Stimulated activated naive B cell treated with anti-CD40 and anti-IgM and Interleukin-4, amounts not matched to agents 10 μg/mL and 1 μg/mL and 100 μg/mL, for 72 hours (primary cell): ENCODE results near the gene LINC00237.

Experiments
- ATAC-seq, 2 donors: fragments of 150-1000 bp; cut with Tn5 transposase; replicated peaks; 2 replicates each; pipeline ENCODE4 v1.10.0; 2021; ENCODE audit warnings: moderate library complexity in 1 of 2
- DNase-seq: peaks from one replicate; pipeline ENCODE4 v3.0.0; 2021
- H3K27ac Mint-ChIP-seq: one replicate; pipeline ENCODE4 v1.8.0; 2022; ENCODE audit warnings: mild to moderate bottlenecking, mixed read lengths
- H3K27me3 Mint-ChIP-seq, 2 donors: one replicate each; pipeline ENCODE4 v1.8.0; 2022; ENCODE audit warnings: mixed read lengths in 2 of 2
- H3K36me3 Mint-ChIP-seq, 2 donors: one replicate each; pipeline ENCODE4 v1.8.0; 2022; ENCODE audit warnings: mixed read lengths in 2 of 2, mild to moderate bottlenecking in 1 of 2
- H3K4me1 Mint-ChIP-seq, 2 donors: one replicate each; pipeline ENCODE4 v1.8.0; 2022; ENCODE audit warnings: mixed read lengths in 2 of 2, mild to moderate bottlenecking in 1 of 2
- H3K4me3 Mint-ChIP-seq, 2 donors: one replicate each; pipeline ENCODE4 v1.8.0; 2022; ENCODE audit warnings: mild to moderate bottlenecking in 2 of 2, mixed read lengths in 2 of 2, moderate library complexity in 1 of 2
- H3K9me3 Mint-ChIP-seq, 2 donors: one replicate each; pipeline ENCODE4 v1.8.0; 2022; ENCODE audit warnings: mixed read lengths in 2 of 2, mild to moderate bottlenecking in 1 of 2

LINC00237 gene

DNA sequence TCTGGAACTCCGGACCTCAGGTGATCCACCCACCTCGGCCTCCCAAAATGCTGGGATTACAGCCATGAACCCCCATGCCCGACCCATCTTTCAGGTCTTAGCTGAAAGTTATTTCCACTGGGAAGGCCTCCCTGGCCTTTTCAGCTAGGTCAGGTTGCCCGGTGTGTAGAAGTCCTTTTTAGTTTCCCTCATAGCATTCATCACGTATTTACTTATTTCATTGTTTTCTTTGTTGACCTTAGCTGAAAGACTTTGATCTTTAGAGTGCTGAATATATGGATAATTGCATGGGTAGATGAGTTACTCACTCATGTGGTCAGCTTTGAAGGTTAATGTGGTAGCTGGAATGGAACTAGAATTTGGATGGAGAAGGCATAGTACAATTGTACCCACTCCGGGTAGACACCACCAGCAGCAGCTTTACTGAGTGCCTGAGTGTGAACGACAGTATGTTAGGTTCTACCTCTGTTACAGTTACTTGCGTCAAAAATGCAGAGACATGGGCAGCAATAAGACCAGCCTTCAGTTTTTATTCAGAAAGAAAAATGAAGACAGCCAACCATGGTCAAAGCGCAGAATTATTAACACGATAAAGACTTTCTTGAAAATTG is 28.8 kb upstream of the LINC00237 start:
- H3K4me1 Mint-ChIP-seq: no peaks in the 10 kb centered on the region
- H3K4me3 Mint-ChIP-seq: no peak overlapping the region
- DNase-seq: no peak
- no peak for ATAC-seq
- no peaks in the 10 kb centered on the region for H3K27me3 Mint-ChIP-seq
- H3K36me3 Mint-ChIP-seq: peaks cover 18 to 40% of the 10 kb centered on the region in 2 donors
- H3K9me3 Mint-ChIP-seq: no peaks in the 10 kb centered on the region
- H3K27ac Mint-ChIP-seq: no peak overlapping the region

- DNase-seq (no peak), ATAC-seq (no peak)
- Mint-ChIP-seq H3K9me3 (no peaks in the 10 kb centered on the region), H3K36me3 (peaks cover 17 to 39% of the 10 kb centered on the region in 2 donors), H3K4me3 (no peak overlapping the region), H3K27me3 (no peaks in the 10 kb centered on the region), H3K4me1 (no peaks in the 10 kb centered on the region), H3K27ac (no peak overlapping the region)
Observed at GRCh38 chr20:21133917-21134622, 27.9 kb upstream of the LINC00237 start.

DNA sequence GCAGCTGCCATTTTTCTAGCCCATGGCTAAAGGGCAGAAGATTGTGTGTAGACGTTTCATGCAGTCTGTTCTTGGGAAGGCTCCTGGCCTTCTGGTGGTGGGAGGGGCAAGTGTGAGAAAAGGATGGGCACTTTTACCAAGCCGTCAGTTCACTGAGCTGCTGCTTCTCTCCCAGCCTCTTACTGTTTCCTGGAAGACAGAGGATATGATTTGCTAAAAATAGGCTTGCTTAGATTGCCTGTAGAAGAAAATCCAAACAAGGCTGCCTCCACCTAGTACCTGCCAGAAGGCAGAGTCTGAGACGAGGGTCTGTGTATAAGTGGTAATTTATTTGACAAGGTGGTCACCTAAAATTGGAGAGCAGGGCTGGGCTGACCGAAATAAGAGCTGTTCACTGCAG is 27.2 kb upstream of the LINC00237 start:
- Mint-ChIP-seq H3K27me3 (no peaks in the 10 kb centered on the region), H3K36me3 (peaks cover 17 to 39% of the 10 kb centered on the region in 2 donors), H3K4me3 (no peak overlapping the region), H3K27ac (no peak overlapping the region), H3K4me1 (no peaks in the 10 kb centered on the region), H3K9me3 (no peaks in the 10 kb centered on the region)
- DNase-seq (no peak), ATAC-seq (no peak)

DNA sequence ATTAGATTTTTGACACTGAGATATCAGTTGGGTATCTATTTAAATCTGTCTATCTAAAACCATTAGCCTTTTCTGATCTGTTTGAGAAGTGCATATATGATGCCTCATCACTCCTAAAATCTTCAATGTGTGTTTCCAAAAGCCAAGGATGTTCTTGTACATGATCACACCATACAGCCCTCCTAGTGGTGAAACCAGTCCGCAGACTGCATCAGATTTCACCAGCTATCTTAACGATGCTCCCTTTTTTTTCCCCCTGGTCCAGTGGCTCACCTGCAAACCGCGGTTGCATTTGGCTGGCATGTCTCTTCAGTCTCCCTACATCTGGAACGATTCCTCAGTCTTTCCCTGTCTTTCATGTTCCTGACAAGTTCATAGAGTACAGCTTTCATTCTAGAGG is 23.7 kb upstream of the LINC00237 start:
- H3K27ac Mint-ChIP-seq: no peak overlapping the region
- H3K27me3 Mint-ChIP-seq: no peaks in the 10 kb centered on the region
- H3K9me3 Mint-ChIP-seq: no peaks in the 10 kb centered on the region
- H3K4me1 Mint-ChIP-seq: peaks cover 6 to 10% of the 10 kb centered on the region in 2 donors
- no peak for DNase-seq
- no peak for ATAC-seq
- H3K36me3 Mint-ChIP-seq: peaks cover 4 to 16% of the 10 kb centered on the region in 2 donors
- no peak overlapping the region for H3K4me3 Mint-ChIP-seq

DNA sequence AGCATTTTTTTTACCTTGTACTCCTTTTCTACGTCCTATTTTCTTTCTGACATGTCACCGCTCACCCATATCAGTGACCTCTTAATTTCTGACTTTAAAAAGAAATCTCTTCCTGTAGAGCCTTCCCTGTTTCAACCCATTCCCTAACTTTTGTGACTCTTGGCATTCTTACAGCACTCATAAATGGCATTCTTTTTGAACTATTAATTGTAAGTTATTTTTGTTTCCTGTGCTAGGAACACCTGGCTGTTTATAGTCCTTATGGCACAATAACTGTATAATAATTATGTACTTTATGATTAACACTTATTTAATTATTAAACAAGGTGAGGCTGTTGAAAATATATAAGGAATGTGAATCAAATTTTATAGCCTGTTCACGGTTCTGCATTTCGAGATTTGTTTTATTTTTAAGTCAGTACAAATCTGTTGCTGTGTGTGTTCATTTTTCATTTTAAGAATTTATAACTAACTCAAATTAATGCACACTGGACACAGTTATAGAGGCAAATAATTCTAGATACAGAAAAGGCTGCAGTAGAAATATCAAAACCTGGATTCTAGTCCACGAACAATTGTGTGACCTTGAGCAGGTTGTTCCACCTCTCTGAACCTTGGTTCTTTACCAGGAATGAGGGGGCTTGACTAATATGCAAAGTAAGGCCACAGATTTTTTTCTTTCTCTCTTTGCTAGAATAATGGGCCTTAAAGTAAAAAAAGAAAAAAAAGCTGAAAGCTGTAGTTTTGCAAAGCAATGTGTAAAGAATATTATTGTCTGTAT is 21.2 kb upstream of the LINC00237 start:
- no peak overlapping the region for H3K27ac Mint-ChIP-seq
- H3K27me3 Mint-ChIP-seq: no peaks in the 10 kb centered on the region
- no peak for ATAC-seq
- H3K4me1 Mint-ChIP-seq: peaks cover 6 to 10% of the 10 kb centered on the region in 2 donors
- peak overlapping the region; percentile 20 to 87 for H3K4me3 Mint-ChIP-seq
- H3K9me3 Mint-ChIP-seq: no peaks in the 10 kb centered on the region
- no peak for DNase-seq
- H3K36me3 Mint-ChIP-seq: peaks cover 0 to 4% of the 10 kb centered on the region in 2 donors

DNA sequence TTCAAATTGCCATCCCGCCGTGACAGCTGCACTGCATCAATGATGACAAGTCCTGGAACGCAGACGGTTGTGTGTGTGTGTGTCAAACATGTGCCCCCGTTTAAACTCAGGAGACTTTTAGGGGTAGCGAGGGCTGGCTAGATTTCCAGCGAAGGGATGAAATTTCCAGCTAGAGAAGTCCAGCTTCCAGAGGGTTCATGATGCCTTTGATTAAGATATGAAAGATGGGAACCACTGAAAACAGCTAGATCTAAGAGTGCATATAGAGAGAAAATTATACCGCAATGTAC is 20.4 kb upstream of the LINC00237 start:
- Mint-ChIP-seq H3K4me3 (peak overlapping the region; percentile 87 to 91), H3K4me1 (peaks cover 6 to 10% of the 10 kb centered on the region in 2 donors), H3K27me3 (peaks cover 3 to 5% of the 10 kb centered on the region in 2 donors), H3K9me3 (no peaks in the 10 kb centered on the region), H3K36me3 (peaks cover 0 to 4% of the 10 kb centered on the region in 2 donors), H3K27ac (peak overlapping the region; percentile 96)
- no peak for DNase-seq
- ATAC-seq: no peak

GRCh38 chr20:21125849-21126580 is 19.9 kb upstream of the LINC00237 start, which contains the start of gene KIZ:
KIZ (plus strand) TSS chr20:21126082; CDS start chr20:21126116, 34 bp downstream.
- peak; percentile 97 to 99 for ATAC-seq
- Mint-ChIP-seq H3K9me3 (no peaks in the 10 kb centered on the region), H3K36me3 (peaks cover 0 to 4% of the 10 kb centered on the region in 2 donors), H3K27me3 (peaks cover 3 to 6% of the 10 kb centered on the region in 2 donors), H3K4me3 (peak within 1 kb of the TSS; percentile 87 to 91), H3K27ac (peak within 1 kb of the TSS; percentile 96), H3K4me1 (peaks cover 6 to 10% of the 10 kb centered on the region in 2 donors)
- peak; percentile 97 for DNase-seq

DNA sequence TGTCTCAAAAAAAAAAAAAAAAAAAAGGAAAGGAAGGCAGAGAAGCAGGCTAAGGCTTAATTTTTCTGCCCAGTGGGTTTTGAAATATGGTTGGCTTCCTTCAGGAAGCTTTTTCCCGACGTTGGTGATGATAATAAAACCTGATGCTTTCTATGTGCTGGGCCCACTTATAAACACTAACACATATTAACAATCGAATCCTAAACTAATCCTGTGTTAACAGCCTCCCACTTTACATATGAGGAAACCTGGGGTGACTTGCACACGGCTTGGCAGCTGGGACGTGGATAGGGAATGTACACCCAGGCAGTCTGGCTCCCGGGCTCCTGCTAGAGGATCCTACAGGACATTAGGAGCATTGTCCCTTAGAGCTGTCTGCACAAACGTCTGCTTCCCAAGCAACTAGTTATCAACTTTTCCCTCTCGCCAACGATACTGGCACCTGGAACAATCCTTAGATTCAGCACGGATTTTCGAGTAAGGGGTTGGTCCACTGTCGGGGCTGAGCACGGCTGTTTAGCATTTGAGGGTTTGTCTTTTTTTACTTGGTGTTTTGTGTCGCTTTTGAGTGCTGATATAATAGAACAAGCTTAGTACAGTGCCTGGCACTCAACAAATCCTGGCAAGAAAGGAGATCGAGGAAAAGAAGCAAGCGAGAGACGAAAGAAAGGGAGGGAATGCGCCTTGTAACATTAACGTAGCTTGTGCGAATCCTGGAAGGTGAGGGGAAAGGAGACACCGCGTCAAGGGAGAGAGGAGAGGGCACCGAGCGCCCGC is 19.1 kb upstream of the LINC00237 start:
- Mint-ChIP-seq H3K27me3 (peaks cover 8 to 13% of the 10 kb centered on the region in 2 donors), H3K27ac (no peak overlapping the region), H3K4me3 (peak overlapping the region; percentile 87 to 91), H3K36me3 (peaks cover 2 to 4% of the 10 kb centered on the region in 2 donors), H3K9me3 (peaks cover 0 to 3% of the 10 kb centered on the region in 2 donors), H3K4me1 (peaks cover 6 to 10% of the 10 kb centered on the region in 2 donors)
- ATAC-seq (peak; percentile 17 to 20), DNase-seq (no peak)

GRCh38 chr20:21124190-21124589 is 18.0 kb upstream of the LINC00237 start:
- ATAC-seq (no peak), DNase-seq (no peak)
- H3K4me3 Mint-ChIP-seq: no peak overlapping the region
- peaks cover 8 to 14% of the 10 kb centered on the region in 2 donors for H3K27me3 Mint-ChIP-seq
- no peak overlapping the region for H3K27ac Mint-ChIP-seq
- H3K36me3 Mint-ChIP-seq: peaks cover 0 to 2% of the 10 kb centered on the region in 2 donors
- peaks cover 6 to 10% of the 10 kb centered on the region in 2 donors for H3K4me1 Mint-ChIP-seq
- H3K9me3 Mint-ChIP-seq: peaks cover 0 to 3% of the 10 kb centered on the region in 2 donors

DNA sequence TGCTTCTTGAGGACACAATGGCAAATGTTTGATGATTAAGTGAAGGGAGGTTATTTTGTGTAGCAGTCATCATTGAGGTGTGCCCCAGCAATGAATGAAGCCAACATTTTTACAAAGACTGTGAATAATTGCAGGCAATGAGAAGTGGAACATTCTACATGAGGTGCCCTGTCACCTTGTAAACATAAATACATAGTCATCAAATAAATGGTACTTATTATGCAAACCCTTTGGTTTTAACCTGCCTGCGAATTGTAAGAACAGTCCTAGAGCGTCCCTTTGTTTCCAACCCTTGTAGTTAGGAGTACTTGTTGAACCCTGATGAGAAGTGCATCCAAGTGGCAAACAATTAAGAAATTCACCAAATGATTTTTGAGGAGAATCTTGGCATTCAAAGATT is 12.6 kb upstream of the LINC00237 start:
- peaks cover 0 to 3% of the 10 kb centered on the region in 2 donors for H3K9me3 Mint-ChIP-seq
- H3K4me1 Mint-ChIP-seq: no peaks in the 10 kb centered on the region
- peaks cover 39 to 66% of the 10 kb centered on the region in 2 donors for H3K27me3 Mint-ChIP-seq
- peaks cover 0 to 2% of the 10 kb centered on the region in 2 donors for H3K36me3 Mint-ChIP-seq
- H3K4me3 Mint-ChIP-seq: no peak overlapping the region
- DNase-seq (no peak), ATAC-seq (no peak)
- H3K27ac Mint-ChIP-seq: no peak overlapping the region

DNA sequence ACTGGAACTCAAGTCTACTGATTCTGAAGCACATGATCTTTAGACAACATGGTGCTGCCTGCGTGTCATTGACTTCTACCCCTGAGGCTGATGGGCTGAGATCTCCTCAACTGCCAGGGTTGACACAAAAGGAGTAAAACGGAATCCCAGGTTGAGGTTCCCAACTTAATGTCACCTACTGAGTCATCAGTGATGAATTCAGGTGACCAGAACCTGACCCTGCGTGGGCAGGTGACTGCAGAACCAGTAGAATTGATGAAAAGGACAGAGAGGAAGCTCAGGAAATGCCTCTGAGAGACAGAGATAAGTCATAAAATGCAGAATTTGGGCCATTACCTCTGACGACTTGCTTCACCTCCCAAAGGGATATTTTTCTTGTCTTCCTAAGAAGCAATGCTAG is 12.0 kb upstream of the LINC00237 start:
- ATAC-seq (no peak), DNase-seq (no peak)
- H3K27ac Mint-ChIP-seq: no peak overlapping the region
- H3K27me3 Mint-ChIP-seq: peaks cover 43 to 70% of the 10 kb centered on the region in 2 donors
- no peaks in the 10 kb centered on the region for H3K4me1 Mint-ChIP-seq
- peaks cover 0 to 3% of the 10 kb centered on the region in 2 donors for H3K9me3 Mint-ChIP-seq
- H3K4me3 Mint-ChIP-seq: no peak overlapping the region
- H3K36me3 Mint-ChIP-seq: peaks cover 0 to 2% of the 10 kb centered on the region in 2 donors

DNA sequence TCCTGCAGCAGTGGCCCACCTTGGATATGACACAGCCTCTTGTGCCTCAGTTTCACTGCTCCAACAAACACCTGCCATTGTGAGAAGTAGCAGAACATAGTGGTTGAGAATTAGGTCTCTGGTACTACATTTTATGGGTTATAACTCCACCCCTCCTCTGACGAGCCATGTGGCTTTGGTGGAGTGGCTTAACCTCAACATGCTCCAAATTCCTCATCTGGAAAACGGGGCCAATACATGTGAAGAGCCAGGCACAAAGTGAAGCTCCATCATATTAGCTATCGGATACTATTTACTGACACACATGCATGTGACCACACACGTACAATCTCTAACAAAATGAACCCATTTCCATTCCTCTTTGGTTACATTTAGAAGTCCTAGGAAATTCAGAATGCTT is 11.4 kb upstream of the LINC00237 start:
- Mint-ChIP-seq H3K4me1 (no peaks in the 10 kb centered on the region), H3K27ac (no peak overlapping the region), H3K27me3 (peaks cover 45 to 75% of the 10 kb centered on the region in 2 donors), H3K36me3 (peaks cover 0 to 2% of the 10 kb centered on the region in 2 donors), H3K9me3 (peaks cover 0 to 3% of the 10 kb centered on the region in 2 donors), H3K4me3 (no peak overlapping the region)
- DNase-seq (no peak), ATAC-seq (no peak)

GRCh38 chr20:21114584-21114983 is 8.4 kb upstream of the LINC00237 start:
- Mint-ChIP-seq H3K27me3 (peaks cover 52 to 91% of the 10 kb centered on the region in 2 donors), H3K9me3 (no peaks in the 10 kb centered on the region), H3K4me1 (no peaks in the 10 kb centered on the region), H3K4me3 (no peak overlapping the region), H3K27ac (no peak overlapping the region), H3K36me3 (no peaks in the 10 kb centered on the region)
- DNase-seq (no peak), ATAC-seq (no peak)
